Adrenal gland (tissue), 12 donors: ENCODE measurements around the gene DOLPP1. TPM values are rescaled to one million over a fixed set of nuclear protein-coding genes. Genes with fewer than 3 reads are reported as not detected.

ENCODE experiments used
- DNase-seq, 7 donors: peaks; one replicate each; pipeline ENCODE4 v3.0.0-alpha.2; 2019 to 2020
- H3K27ac ChIP-seq, 5 donors: fragments of 200-600 bp; sonication (generic) in 4 of 5; 1 replicate in 3 of 5; 2 replicates in 2 of 5; pipeline versions ENCODE4 v1.5.1 to v1.8.0; 2016 to 2020; ENCODE audit warnings: mild to moderate bottlenecking in 1 of 5
- H3K27me3 ChIP-seq: fragments of 200-600 bp; 2 replicates; pipeline ENCODE4 v1.8.0; 2021
- H3K36me3 ChIP-seq, 2 donors: fragments of 200-600 bp; replicated peaks in 1 of 2; 1 replicate in 1 of 2; 2 replicates in 1 of 2; pipeline versions ENCODE4 v1.5.1 to v1.8.0; 2018 to 2022
- H3K4me1 ChIP-seq, 2 donors: fragments of 200-600 bp; replicated peaks in 1 of 2; 1 replicate in 1 of 2; 2 replicates in 1 of 2; pipeline versions ENCODE4 v1.5.1 to v1.8.0; 2018 to 2021
- H3K4me3 ChIP-seq, 4 donors: fragments of 200-600 bp; sonication (generic) in 3 of 4; one replicate each; pipeline ENCODE4 v1.5.1; 2016 to 2018
- H3K9me3 ChIP-seq, 3 donors: fragments of 200-600 bp; sonication (generic) in 1 of 3; replicated peaks in 1 of 3; 1 replicate in 2 of 3; 2 replicates in 1 of 3; pipeline versions ENCODE4 v1.5.1 to v1.8.0; 2016 to 2021
- POLR2A ChIP-seq, 2 donors: fragments of 450-650 bp; IDR thresholded peaks; one replicate each; pipeline ENCODE4 v1.6.1; 2017; ENCODE audit warnings: antibody characterized with exemption in 2 of 2, mild to moderate bottlenecking in 2 of 2, moderate library complexity in 1 of 2
- WGBS, 4 donors: extraction: QIAGEN DNeasy Blood & Tissue Kit in 2 of 4; methylation state at CpG; one replicate each; pipeline versions ENCODE4 v1.1.5 to v1.1.7; 2013 to 2017; 5-methylcytosine and 5-hydroxymethylcytosine counted together
- intact Hi-C, 2 donors: fragments of 100-400 bp; cut with DNase I; formaldehyde crosslinking; loops; one replicate each; pipeline versions ENCODE4 v1.14.1 to v1.15.0; 2022 to 2023
- polyA plus RNA-seq, 3 donors: library from polyadenylated mRNA; stranded (reverse); fragments of 200-250 nt in 2 of 3; fragments of 350-450 nt in 1 of 3; fragmentation: Illumina TruSeq in 1 of 3; extraction: RNeasy Lipid Tissue Mini Kit (QIAGEN cat#74804) in 1 of 3; gene quantifications; one replicate each; pipeline ENCODE4 v1.2.3, GENCODE V29; 2013 to 2014
- total RNA-seq, 9 donors: library from RNA; depleted of rRNA in 4 of 9; stranded (reverse); fragments of >200 nt in 4 of 9; fragments of 120-200 nt in 1 of 9; fragmentation: NEBNext Ultra II Directional in 1 of 9; extraction: Animal tissue kit (Norgen Biotek cat#: 25700) in 1 of 9; gene quantifications; one replicate each; pipeline versions ENCODE4 v1.1.0 to v1.2.4, GENCODE V29; 2013 to 2023
- TF ChIP-seq, protein P1 (sequence below), 6 experiments: fragments of 450-650 bp in 4 of 6; fragments of 200-600 bp in 2 of 6; sonication (generic) in 1 of 6; IDR thresholded peaks; 1 replicate in 5 of 6; 2 replicates in 1 of 6; pipeline versions ENCODE4 v1.5.1 to v1.8.0; 2016 to 2021; ENCODE audit warnings: antibody characterized with exemption in 6 of 6, mild to moderate bottlenecking in 2 of 6, moderate library complexity in 1 of 6
- donor health status: healthy with polysubstance abuse.
- donor health status: Bipolar disorder and iron deficiency.
- donor health status: DM: yes; HTN: yes; CAD: no.
- donor health status: DM: no; HTN: no; CAD: no.
- donor health status: DM: no; HTN: no; CAD: no.
- donor health status: DM: yes; HTN: yes; CAD: no.

DOLPP1 gene
- total and polyA plus RNA-seq, 12 donors = 4.4 to 31.8 (median 19.2) TPM

GRCh38 chr9:129052592-129052991 is 28.3 kb upstream of the DOLPP1 start:
- intact Hi-C loops = no loop called here
- Histone ChIP-seq H3K27me3 (no peaks in the 10 kb centered on the region), H3K27ac (no peak overlapping the region), H3K4me3 (no peak overlapping the region), H3K9me3 (no peaks in the 10 kb centered on the region), H3K36me3 (peaks cover 0 to 54% of the 10 kb centered on the region in 2 donors), H3K4me1 (no peaks in the 10 kb centered on the region)
- peak in 6 of 7 donors; percentile 48 to 73 (median 64) for DNase-seq
- TF ChIP-seq, protein P1, sequence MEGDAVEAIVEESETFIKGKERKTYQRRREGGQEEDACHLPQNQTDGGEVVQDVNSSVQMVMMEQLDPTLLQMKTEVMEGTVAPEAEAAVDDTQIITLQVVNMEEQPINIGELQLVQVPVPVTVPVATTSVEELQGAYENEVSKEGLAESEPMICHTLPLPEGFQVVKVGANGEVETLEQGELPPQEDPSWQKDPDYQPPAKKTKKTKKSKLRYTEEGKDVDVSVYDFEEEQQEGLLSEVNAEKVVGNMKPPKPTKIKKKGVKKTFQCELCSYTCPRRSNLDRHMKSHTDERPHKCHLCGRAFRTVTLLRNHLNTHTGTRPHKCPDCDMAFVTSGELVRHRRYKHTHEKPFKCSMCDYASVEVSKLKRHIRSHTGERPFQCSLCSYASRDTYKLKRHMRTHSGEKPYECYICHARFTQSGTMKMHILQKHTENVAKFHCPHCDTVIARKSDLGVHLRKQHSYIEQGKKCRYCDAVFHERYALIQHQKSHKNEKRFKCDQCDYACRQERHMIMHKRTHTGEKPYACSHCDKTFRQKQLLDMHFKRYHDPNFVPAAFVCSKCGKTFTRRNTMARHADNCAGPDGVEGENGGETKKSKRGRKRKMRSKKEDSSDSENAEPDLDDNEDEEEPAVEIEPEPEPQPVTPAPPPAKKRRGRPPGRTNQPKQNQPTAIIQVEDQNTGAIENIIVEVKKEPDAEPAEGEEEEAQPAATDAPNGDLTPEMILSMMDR (IDR thresholded peaks at IDR 0.05) = no peak
- TF ChIP-seq POLR2A (IDR thresholded peaks at IDR 0.05) = no peak
- WGBS, 4 donors = 75 to 83% (median 76%) methylated on average over 8 of the region's 8 CpGs

- Histone ChIP-seq H3K9me3 (no peaks in the 10 kb centered on the region), H3K27me3 (no peaks in the 10 kb centered on the region), H3K4me3 (no peak overlapping the region), H3K4me1 (no peaks in the 10 kb centered on the region), H3K36me3 (peaks cover 0 to 50% of the 10 kb centered on the region in 2 donors), H3K27ac (no peak overlapping the region)
- DNase-seq = no peak
- 87 to 90% (median 90%) methylated on average over 6 of the region's 6 CpGs for WGBS, 4 donors
- intact Hi-C loops = no loop called here
- no peak for TF ChIP-seq POLR2A (IDR thresholded peaks at IDR 0.05)
- TF ChIP-seq, protein P1 (IDR thresholded peaks at IDR 0.05) = no peak
Observed at GRCh38 chr9:129053020-129053419, 27.9 kb upstream of the DOLPP1 start.

DNA sequence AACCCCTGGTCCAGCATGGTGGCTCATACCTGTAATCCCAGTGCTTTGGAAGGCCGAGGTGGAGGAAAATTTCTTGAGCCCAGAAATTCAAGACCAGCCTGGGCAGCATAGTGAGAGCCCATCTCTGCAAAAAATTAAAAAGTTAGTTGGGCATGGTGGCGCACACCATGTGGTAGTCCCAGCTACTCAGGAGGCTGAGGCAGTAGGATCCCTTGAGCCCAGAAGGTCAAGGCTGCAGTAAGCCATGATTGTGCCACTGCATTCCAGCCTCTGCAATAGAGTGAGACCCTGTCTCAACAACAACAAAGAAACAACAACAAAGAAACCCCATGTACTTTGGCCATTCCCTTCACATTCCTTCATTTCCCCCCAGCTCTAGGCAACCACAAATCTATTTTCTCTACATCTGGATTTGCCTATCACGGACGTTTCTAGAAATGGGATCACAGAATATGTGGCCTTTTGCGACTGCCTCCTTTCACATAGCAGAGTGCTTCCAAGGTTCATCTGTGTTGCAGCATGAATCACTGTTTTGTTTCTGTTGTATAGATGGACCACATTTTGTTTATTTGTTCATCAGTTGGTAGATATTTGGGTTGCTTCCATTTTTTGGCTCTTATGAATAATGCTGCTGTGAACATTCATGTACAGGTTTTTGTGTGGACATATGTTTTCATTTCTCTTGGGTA is 26.6 kb upstream of the DOLPP1 start:
- intact Hi-C loops = no loop called here
- no peaks in the 10 kb centered on the region for H3K27me3 ChIP-seq
- H3K4me3 ChIP-seq = no peak overlapping the region
- no peak for DNase-seq
- no peaks in the 10 kb centered on the region for H3K4me1 ChIP-seq
- peaks cover 0 to 39% of the 10 kb centered on the region in 2 donors for H3K36me3 ChIP-seq
- no peaks in the 10 kb centered on the region for H3K9me3 ChIP-seq
- WGBS, 4 donors = 62 to 78% (median 73%) methylated on average over 5 of the region's 5 CpGs
- no peak overlapping the region for H3K27ac ChIP-seq
- TF ChIP-seq, protein P1 (IDR thresholded peaks at IDR 0.05) = no peak
- TF ChIP-seq POLR2A (IDR thresholded peaks at IDR 0.05) = no peak

DNA sequence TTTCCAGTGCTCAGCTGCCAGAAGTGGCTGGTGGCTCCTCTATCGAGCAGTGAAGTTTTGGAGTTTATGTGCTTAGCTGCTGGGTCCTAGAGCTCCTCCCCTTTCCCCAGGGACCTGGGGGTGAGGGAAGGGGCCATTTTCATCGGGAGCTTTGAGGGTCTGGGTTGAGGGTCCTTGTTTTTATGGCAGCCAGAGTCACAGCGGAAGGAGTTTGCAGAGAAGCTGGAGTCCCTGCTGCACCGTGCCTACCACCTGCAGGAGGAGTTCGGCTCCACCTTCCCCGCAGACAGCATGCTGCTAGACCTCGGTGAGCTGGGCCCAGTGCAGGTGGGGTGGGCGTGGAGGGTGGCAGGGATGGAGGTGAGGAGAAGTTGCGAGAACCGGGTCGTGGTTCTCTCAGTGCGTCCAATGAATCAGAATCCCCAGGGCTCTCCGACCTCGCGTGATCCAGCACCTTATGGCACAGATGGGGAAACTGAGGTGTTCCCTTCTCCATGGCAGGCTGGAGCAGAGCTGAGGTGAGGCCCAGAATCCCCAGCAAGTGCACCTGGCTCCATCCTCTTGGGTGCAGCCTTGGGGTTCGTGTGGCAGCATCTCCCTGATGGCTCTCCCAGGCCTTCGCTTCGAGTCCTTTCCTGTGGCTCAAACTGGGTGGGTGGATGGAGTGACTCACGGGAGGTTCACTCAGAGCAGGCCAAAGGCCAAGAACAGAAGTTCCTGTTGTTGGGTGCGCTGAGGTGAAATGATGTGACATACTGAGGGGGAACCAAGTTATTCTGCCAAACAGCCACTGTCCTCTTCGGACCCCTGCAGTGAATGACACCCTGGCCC is 21.7 kb upstream of the DOLPP1 start:
- peak in 1 of 7 donors; percentile 40 for DNase-seq
- intact Hi-C loops = no loop called here
- TF ChIP-seq, protein P1 (IDR thresholded peaks at IDR 0.05) = no peak
- no peak for TF ChIP-seq POLR2A (IDR thresholded peaks at IDR 0.05)
- Histone ChIP-seq H3K36me3 (peaks cover 0 to 52% of the 10 kb centered on the region in 2 donors), H3K27ac (no peak overlapping the region), H3K4me1 (no peaks in the 10 kb centered on the region), H3K4me3 (no peak overlapping the region), H3K27me3 (no peaks in the 10 kb centered on the region), H3K9me3 (no peaks in the 10 kb centered on the region)
- 53 to 83% (median 75%) methylated on average over 4 to 21 of the region's 21 CpGs for WGBS, 4 donors
